H9 (cell line): ENCODE measurements around the gene WHAMM. TPM values are rescaled to one million over a fixed set of nuclear protein-coding genes. Genes with fewer than 3 reads are reported as not detected.

Experiments
- DNase-seq: peaks from one replicate; pipeline ENCODE4 v3.0.0-alpha.2; 2017
- H2AFZ ChIP-seq: one replicate; pipeline ENCODE4 v1.6.1; 2013; ENCODE audit warnings: mild to moderate bottlenecking, low read length, control low read depth, moderate library complexity
- H2AK5ac ChIP-seq: 2 replicates; pipeline ENCODE4 v1.6.1; 2013; ENCODE audit warnings: low read length, control low read depth, mixed read lengths; ENCODE audit not compliant: insufficient read length
- H2BK120ac ChIP-seq: one replicate; pipeline ENCODE4 v1.6.1; 2013; ENCODE audit warnings: low read depth, mild to moderate bottlenecking, low read length, control low read depth, inconsistent platforms; ENCODE audit not compliant: poor library complexity, severe bottlenecking
- H2BK12ac ChIP-seq: 2 replicates; pipeline ENCODE4 v1.6.1; 2013; ENCODE audit warnings: low read length, control low read depth, mixed read lengths, low read depth; ENCODE audit not compliant: insufficient read length
- H2BK15ac ChIP-seq: 2 replicates; pipeline ENCODE4 v1.6.1; 2013; ENCODE audit warnings: low read depth, low read length, control low read depth
- H2BK20ac ChIP-seq: one replicate; pipeline ENCODE4 v1.6.1; 2013; ENCODE audit warnings: low read depth, mild to moderate bottlenecking, low read length, control low read depth, inconsistent platforms; ENCODE audit not compliant: poor library complexity, severe bottlenecking
- H2BK5ac ChIP-seq: 2 replicates; pipeline ENCODE4 v1.6.1; 2013; ENCODE audit warnings: low read length, control low read depth, mixed read lengths; ENCODE audit not compliant: insufficient read length
- H3K14ac ChIP-seq: 2 replicates; pipeline ENCODE4 v1.6.1; 2013; ENCODE audit warnings: low read length, control low read depth; ENCODE audit not compliant: insufficient read depth
- H3K18ac ChIP-seq: 2 replicates; pipeline ENCODE4 v1.6.1; 2013; ENCODE audit warnings: low read depth, mild to moderate bottlenecking, mixed read lengths, low read length, control low read depth; ENCODE audit not compliant: insufficient read length
- H3K23ac ChIP-seq: 2 replicates; pipeline ENCODE4 v1.6.1; 2013; ENCODE audit warnings: low read length, control low read depth, mixed read lengths, low read depth; ENCODE audit not compliant: insufficient read length
- H3K23me2 ChIP-seq: 2 replicates; pipeline ENCODE4 v1.6.1; 2013; ENCODE audit warnings: low read depth, mild to moderate bottlenecking, mixed read lengths, low read length, control low read depth; ENCODE audit not compliant: insufficient read length, poor library complexity, severe bottlenecking
- H3K27ac ChIP-seq: 2 replicates; pipeline ENCODE4 v1.5.1; 2013; ENCODE audit warnings: low read length, control low read depth, mixed read lengths, low read depth; ENCODE audit not compliant: insufficient read length
- H3K27me3 ChIP-seq: 2 replicates; pipeline ENCODE4 v1.6.1; 2013; ENCODE audit warnings: low read length, control low read depth, inconsistent platforms; ENCODE audit not compliant: insufficient read depth
- H3K4ac ChIP-seq: 2 replicates; pipeline ENCODE4 v1.6.1; 2013; ENCODE audit warnings: low read depth, mild to moderate bottlenecking, control low read depth, inconsistent platforms, low read length, moderate library complexity
- H3K4me1 ChIP-seq: 2 replicates; pipeline ENCODE4 v1.6.1; 2013; ENCODE audit warnings: low read length, control low read depth, inconsistent platforms; ENCODE audit not compliant: insufficient read depth
- H3K4me2 ChIP-seq: 2 replicates; pipeline ENCODE4 v1.6.1; 2013; ENCODE audit warnings: low read length, control low read depth, mixed read lengths; ENCODE audit not compliant: insufficient read length, insufficient read depth
- H3K56ac ChIP-seq: 2 replicates; pipeline ENCODE4 v1.6.1; 2013; ENCODE audit warnings: low read depth, mild to moderate bottlenecking, mixed read lengths, low read length, control low read depth; ENCODE audit not compliant: insufficient read length
- H3K79me1 ChIP-seq: 2 replicates; pipeline ENCODE4 v1.6.1; 2013; ENCODE audit warnings: low read depth, mild to moderate bottlenecking, moderate library complexity, low read length, control low read depth, inconsistent platforms; ENCODE audit not compliant: insufficient read depth, poor library complexity, severe bottlenecking
- H3K79me2 ChIP-seq: 2 replicates; pipeline ENCODE4 v1.6.1; 2013; ENCODE audit warnings: low read length, control low read depth, inconsistent platforms; ENCODE audit not compliant: insufficient read depth
- H3K9ac ChIP-seq: 2 replicates; pipeline ENCODE4 v1.6.1; 2013; ENCODE audit warnings: low read length, control low read depth, mixed read lengths; ENCODE audit not compliant: insufficient read length; ENCODE audit errors: extremely low read depth
- H3K9me3 ChIP-seq: one replicate; pipeline ENCODE4 v1.6.1; 2013; ENCODE audit warnings: low read depth, low read length, inconsistent platforms; ENCODE audit not compliant: control insufficient read depth
- H3T11ph ChIP-seq: one replicate; pipeline ENCODE4 v1.6.1; 2013; ENCODE audit warnings: mild to moderate bottlenecking, low read length, control low read depth, inconsistent platforms
- H4K20me1 ChIP-seq: one replicate; pipeline ENCODE4 v1.6.1; 2013; ENCODE audit not compliant: control insufficient read depth, insufficient read length, insufficient read depth
- H4K5ac ChIP-seq: 2 replicates; pipeline ENCODE4 v1.6.1; 2013; ENCODE audit warnings: low read depth, mild to moderate bottlenecking, mixed read lengths, low read length, control low read depth; ENCODE audit not compliant: insufficient read length
- H4K8ac ChIP-seq: replicated peaks from 2 replicates; pipeline ENCODE4 v1.6.1; 2013; ENCODE audit warnings: low read length, control low read depth, mixed read lengths, low read depth; ENCODE audit not compliant: insufficient read length
- H4K91ac ChIP-seq: 2 replicates; pipeline ENCODE4 v1.6.1; 2013; ENCODE audit warnings: low read depth, mild to moderate bottlenecking, moderate library complexity, mixed read lengths, low read length, control low read depth; ENCODE audit not compliant: insufficient read length
- H3K27ac Mint-ChIP-seq, 3 experiments: 2 replicates in 2 of 3; 3 replicates in 1 of 3; pipeline ENCODE4 v1.8.0; 2020 to 2021; ENCODE audit warnings: mixed read lengths in 3 of 3, mild to moderate bottlenecking in 1 of 3, moderate library complexity in 1 of 3
- H3K27me3 Mint-ChIP-seq: 2 replicates; pipeline ENCODE4 v1.8.0; 2021; ENCODE audit warnings: low read depth, mild to moderate bottlenecking, moderate library complexity, mixed read lengths
- H3K36me3 Mint-ChIP-seq, 3 experiments: 2 replicates in 2 of 3; 3 replicates in 1 of 3; pipeline ENCODE4 v1.8.0; 2020 to 2021; ENCODE audit warnings: low read depth in 3 of 3, mixed read lengths in 3 of 3; ENCODE audit not compliant: insufficient read depth in 1 of 3
- H3K4me1 Mint-ChIP-seq, 2 experiments: 2 replicates each; pipeline ENCODE4 v1.8.0; 2020; ENCODE audit warnings: mixed read lengths in 2 of 2
- H3K4me3 Mint-ChIP-seq, 2 experiments: 2 replicates in 1 of 2; 3 replicates in 1 of 2; pipeline ENCODE4 v1.8.0; 2020 to 2021; ENCODE audit warnings: mild to moderate bottlenecking in 2 of 2, mixed read lengths in 2 of 2, moderate library complexity in 1 of 2
- H3K9me3 Mint-ChIP-seq, 2 experiments: 2 replicates in 1 of 2; 3 replicates in 1 of 2; pipeline ENCODE4 v1.8.0; 2020; ENCODE audit warnings: mild to moderate bottlenecking in 2 of 2, mixed read lengths in 2 of 2, moderate library complexity in 1 of 2
- WGBS: extraction: QIAGEN DNeasy Blood & Tissue Kit; methylation state at CpG from one replicate; pipeline ENCODE4 v1.1.7; 2013; ENCODE audit warnings: missing lambda C conversion rate, low lambda C conversion rate, mixed read lengths; ENCODE audit not compliant: insufficient read length; ENCODE audit errors: extremely low coverage; 5-methylcytosine and 5-hydroxymethylcytosine counted together
- total RNA-seq: library from RNA; stranded (reverse); gene quantifications from 2 replicates; pipeline ENCODE4 v1.2.1, GENCODE V29; 2021
- TF ChIP-seq, protein P1 (sequence below): fragments of 200-600 bp; sonication (generic); conservative IDR thresholded peaks from 3 replicates; pipeline ENCODE4 v1.8.0; 2021; ENCODE audit warnings: antibody characterized with exemption, mild to moderate bottlenecking

WHAMM gene
- total RNA-seq, 1 experiment from 2014 or later, result 3.0 TPM

DNA sequence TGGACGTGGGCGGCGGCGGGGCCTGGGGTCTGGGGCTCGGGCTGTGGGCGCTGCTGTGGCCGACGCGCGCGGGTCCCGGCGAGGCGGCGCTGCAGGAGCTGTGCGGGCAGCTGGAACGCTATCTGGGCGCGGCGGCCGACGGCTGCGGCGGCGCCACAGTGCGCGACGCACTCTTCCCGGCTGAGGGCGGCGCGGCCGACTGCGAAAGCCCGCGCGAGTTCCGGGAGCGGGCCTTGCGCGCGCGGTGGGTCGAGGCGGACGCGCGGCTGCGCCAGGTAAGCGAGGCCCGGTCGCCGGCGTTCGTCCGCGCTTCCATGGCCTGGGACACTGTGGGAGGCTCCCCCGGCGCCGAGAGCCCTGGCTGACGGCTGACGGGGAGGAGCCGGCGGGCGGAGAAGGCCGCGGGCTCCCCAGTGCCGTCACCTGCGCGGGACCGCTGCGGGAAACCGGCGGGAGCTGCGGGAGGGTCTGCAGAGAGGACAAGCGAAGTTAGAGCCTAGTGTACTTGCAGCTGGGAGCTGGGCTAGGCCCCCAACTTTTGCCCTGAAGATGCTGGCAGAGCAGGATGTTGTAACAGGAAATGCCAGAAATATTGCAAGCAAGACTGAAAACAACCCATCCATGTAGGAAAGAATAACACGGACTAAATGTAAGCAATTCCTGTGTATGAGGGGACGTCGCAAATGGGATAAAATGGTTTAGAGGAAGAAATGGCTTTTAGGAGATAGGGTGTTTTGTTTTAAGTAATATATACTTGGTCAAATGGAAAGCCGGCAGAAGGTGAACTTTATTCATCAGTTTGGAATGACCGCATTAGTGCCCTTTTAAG is 847 bp downstream of the WHAMM start:
- H4K91ac ChIP-seq, result no peak overlapping the region
- TF ChIP-seq, protein P1, sequence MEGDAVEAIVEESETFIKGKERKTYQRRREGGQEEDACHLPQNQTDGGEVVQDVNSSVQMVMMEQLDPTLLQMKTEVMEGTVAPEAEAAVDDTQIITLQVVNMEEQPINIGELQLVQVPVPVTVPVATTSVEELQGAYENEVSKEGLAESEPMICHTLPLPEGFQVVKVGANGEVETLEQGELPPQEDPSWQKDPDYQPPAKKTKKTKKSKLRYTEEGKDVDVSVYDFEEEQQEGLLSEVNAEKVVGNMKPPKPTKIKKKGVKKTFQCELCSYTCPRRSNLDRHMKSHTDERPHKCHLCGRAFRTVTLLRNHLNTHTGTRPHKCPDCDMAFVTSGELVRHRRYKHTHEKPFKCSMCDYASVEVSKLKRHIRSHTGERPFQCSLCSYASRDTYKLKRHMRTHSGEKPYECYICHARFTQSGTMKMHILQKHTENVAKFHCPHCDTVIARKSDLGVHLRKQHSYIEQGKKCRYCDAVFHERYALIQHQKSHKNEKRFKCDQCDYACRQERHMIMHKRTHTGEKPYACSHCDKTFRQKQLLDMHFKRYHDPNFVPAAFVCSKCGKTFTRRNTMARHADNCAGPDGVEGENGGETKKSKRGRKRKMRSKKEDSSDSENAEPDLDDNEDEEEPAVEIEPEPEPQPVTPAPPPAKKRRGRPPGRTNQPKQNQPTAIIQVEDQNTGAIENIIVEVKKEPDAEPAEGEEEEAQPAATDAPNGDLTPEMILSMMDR, result no peak; the same call in 2 of the 3 replicates
- H2AFZ ChIP-seq, result no peak overlapping the region
- peak; percentile 35 for DNase-seq
- H2BK15ac ChIP-seq, result no peak overlapping the region
- H3K23ac ChIP-seq, result no peak overlapping the region
- H3K79me1 ChIP-seq, result no peaks in the 10 kb centered on the region
- no peak overlapping the region for H3K4ac ChIP-seq
- no peak overlapping the region for H2BK120ac ChIP-seq
- peak overlapping the region in 2 of 3 experiments; percentile 32 to 37; a peak in 3 of 7 replicates for H3K27ac Mint-ChIP-seq
- no peaks in the 10 kb centered on the region for H3K9me3 ChIP-seq
- H3K27ac ChIP-seq, result no peak overlapping the region
- H2BK5ac ChIP-seq, result no peak overlapping the region
- H3K9me3 Mint-ChIP-seq, result no peaks in the 10 kb centered on the region
- no peak overlapping the region; the same call in 1 of the 2 replicates for H3K14ac ChIP-seq
- H3K27me3 ChIP-seq, result no peaks in the 10 kb centered on the region
- H3K4me2 ChIP-seq, result peak overlapping the region; percentile 83
- H3K27me3 Mint-ChIP-seq, result no peaks in the 10 kb centered on the region
- peak overlapping the region; percentile 71 for H3K9ac ChIP-seq
- no peak overlapping the region for H3K18ac ChIP-seq
- H3K4me3 Mint-ChIP-seq, result peak overlapping the region; percentile 81 to 92
- no peak overlapping the region for H3T11ph ChIP-seq
- no peak overlapping the region for H4K5ac ChIP-seq
- H2BK20ac ChIP-seq, result no peak overlapping the region
- H3K56ac ChIP-seq, result no peak overlapping the region
- no peaks in the 10 kb centered on the region for H3K79me2 ChIP-seq
- WGBS, result no CpG with 5 or more reads among the region's 81 CpGs
- H2AK5ac ChIP-seq, result no peak overlapping the region
- H2BK12ac ChIP-seq, result no peak overlapping the region
- H3K4me1 ChIP-seq, result no peaks in the 10 kb centered on the region
- peaks cover 10 to 20% of the 10 kb centered on the region in 2 experiments for H3K4me1 Mint-ChIP-seq
- H3K36me3 Mint-ChIP-seq, result peaks cover 1 to 10% (median 5%) of the 10 kb centered on the region in 3 experiments; a peak in 4 of 7 replicates
- H4K8ac ChIP-seq, result no peak overlapping the region
- no peaks in the 10 kb centered on the region for H4K20me1 ChIP-seq
- H3K23me2 ChIP-seq, result peaks cover 6% of the 10 kb centered on the region
